ENCODE data around the gene TANGO2.

- TF ChIP-seq TAF9B (IDR thresholded peaks at IDR 0.05; ENCODE audit: partially characterized antibody) (no peak), CREB5 (CRISPR knock-in tag; IDR thresholded peaks at IDR 0.05) (no peak), SRF (CRISPR knock-in tag; IDR thresholded peaks at IDR 0.05) (no peak), RAD51 (IDR thresholded peaks at IDR 0.05; ENCODE audit: borderline replicate concordance, low read depth) (no peak), SIN3B (IDR thresholded peaks at IDR 0.05; ENCODE audit: low read depth) (no peak), CTCF (IDR thresholded peaks at IDR 0.05 in 2 of 3, conservative IDR thresholded peaks at IDR 0.05 in 1 of 3; ENCODE audit: insufficient read depth in 2 of 3, low read depth in 1 of 3, low read length in 3 of 3) (no peak), TFE3 (CRISPR knock-in tag; IDR thresholded peaks at IDR 0.05) (no peak)
Measured at GRCh38 chr22:20052309-20053259, 31.7 kb downstream of the TANGO2 start.

All from K562 (cell line).